NCI-H524 treated with DMSO at 0.1 percent for 48 hours (cell line): ENCODE results near the gene SASH1.
A peak's percentile ranks its signal among the peaks of the same experiment; 100 is the strongest.
"Not testable (repeated sequence)": the region's sequence is repeated elsewhere in the genome, so short reads cannot be mapped to it uniquely, and the experiment has no call there.

ENCODE experiments used
- DNase-seq: peaks from one replicate; lab custom pipeline; 2025; lab: John Stamatoyannopoulos, UW

The SASH1 gene

DNA sequence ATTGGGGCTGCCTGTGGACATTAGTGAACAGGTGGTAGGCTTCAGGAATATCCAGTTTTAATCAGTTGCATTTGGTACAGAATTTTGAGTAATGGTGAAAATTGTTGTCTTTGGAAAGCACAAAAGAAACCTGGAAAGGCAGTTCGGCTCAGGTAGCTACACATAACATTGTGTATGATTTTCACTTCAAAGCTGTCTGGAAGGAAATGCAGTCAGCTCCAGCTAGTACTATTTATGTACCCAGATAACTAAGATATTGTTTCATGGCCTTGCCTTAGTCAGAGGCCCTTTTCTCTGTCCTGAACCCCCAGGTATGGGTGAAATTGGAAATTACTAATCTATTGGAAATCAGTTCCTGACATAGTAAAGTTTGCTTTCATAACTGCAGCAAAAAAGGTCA lies 208.6 kb downstream of the SASH1 start:
- DNase-seq: no peak

DNA sequence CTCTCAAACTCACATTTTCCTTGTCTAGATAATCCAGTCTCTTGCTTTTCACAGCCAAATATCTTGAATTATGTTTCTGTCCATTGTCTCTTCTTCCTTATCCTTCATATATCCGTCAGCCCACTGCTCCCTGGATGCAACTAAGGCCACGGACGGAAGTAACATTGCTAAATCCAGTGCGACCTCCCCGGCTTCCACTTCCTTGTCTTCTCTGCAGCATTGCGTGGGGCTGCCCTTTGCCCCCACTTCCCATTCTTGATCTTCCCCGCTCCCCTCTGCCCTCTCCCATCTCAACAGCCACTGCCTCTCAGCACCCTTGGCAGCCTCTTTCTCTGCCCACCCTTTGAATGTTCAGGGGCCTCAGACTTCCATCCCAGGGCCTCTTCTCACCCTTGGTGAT lies 213.8 kb downstream of the SASH1 start:
- DNase-seq: no peak

DNA sequence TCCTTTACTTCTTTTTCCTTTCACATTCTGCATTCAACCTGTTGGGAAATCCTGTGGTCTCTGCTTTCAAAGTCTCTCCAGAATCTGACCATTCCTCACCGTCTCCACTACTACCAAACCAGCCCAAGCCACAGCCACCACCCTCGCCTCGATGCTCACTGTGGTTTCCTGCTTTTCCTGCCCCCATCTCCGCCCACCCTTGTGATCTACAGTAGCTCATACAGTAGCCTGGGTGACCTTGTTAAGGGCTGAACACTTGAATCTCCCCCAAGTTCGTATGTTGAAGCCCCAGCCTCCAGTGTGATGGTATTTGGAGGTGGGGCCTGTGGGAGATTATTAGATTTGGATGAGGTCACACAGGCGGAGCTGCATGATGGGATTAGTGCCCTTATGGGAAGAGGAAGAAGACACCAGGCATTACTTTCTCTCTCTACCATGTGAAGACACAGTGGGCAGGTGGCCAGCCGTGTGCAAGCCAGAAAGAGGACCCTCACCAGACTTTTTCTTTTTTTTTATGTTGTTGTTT lies 215.2 kb downstream of the SASH1 start:
- no peak for DNase-seq

DNA sequence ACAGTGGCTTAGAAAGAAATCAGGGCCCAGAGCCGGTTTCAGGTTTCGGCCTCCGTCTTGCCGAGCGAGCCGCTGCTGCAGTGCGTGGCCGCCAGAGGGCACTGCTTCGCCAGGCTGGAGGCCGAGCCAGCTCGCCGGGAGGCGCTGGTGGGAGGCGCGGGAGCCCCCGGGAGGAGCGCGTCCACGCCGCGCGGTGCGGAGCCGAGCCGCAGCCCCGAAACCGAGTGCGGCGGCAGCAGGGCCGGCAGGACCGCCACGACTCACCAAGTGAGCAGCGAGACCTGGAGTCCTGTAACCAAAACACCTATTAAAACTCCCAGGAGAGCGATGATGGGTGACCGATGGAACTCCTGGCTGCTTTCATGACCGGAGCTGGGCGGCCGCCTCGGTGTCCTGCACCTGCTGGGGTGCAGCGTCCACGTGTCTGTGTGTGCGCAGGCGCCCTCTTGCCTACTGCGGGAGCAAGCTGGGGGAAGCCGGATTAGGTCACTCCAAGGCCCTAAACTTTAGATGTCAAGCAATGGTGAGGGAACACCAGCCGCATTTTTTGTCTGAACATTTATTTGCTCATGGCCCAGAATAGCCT lies 217.3 kb downstream of the SASH1 start:
- peak; percentile 17 for DNase-seq

DNA sequence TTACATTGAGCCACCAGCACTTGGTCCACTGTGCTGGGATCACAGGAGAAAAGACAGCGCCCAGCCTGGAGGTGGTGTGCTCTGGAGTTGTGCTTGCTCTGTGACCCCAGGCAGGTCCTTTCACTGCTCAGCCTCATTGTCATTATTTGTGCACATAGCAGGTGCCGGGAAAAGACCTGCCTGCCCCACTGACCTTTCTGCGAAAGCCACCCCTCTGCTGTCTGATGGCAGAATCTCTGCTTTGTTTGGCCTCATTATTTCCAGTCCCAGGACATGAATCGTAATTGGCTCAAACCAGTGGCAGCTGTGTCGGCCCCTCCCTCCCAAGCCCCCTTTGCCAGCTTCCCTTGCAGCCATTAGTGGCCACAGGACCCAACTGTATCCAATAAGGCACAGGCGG lies 219.0 kb downstream of the SASH1 start:
- DNase-seq: no peak

DNA sequence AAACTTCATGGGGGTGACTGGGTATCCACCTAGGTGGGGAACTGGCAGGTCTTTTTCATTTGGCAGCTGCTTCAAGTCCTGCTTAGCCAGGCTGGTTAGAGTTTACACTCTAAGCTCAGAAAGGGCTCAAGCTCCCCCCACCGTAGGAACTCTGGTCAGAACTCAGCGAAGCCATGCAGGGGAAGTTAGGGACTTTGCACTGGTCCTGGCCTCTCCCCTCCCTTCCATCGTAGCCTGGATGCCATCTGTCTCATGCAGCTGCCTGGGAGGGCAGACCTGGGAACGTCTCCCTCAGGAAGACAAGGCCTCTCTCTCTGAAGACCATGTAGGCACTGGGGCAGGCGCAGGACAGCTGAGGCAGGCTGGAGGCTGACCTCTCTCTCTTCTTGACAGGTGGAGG lies 220.4 kb downstream of the SASH1 start:
- no peak for DNase-seq

DNA sequence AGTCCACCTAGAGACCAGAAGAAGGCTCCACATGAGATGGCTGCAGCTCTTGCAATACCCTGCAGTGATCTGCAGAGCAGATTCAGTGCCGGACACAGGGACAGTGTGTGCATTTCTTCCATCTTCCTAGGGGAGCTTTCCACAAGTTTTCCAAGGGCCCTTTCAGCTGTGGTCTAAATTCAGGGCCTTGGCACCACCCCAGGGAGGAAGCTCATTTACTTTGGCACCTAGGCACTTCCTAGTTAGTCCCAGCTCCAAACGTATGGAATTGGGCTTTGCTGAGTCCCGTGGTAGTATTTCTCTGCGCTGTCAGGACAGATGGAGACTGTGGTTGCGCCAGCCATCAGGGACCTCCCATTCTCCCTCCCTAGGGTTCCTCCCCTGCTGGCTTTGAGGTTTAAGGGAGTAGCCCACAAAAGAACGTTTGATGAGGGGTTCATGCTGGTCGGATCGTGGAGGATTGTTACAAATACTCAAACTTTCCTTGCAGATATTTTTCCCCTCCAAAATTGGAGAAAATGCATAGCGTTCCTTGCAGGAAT lies 221.9 kb downstream of the SASH1 start:
- no peak for DNase-seq

DNA sequence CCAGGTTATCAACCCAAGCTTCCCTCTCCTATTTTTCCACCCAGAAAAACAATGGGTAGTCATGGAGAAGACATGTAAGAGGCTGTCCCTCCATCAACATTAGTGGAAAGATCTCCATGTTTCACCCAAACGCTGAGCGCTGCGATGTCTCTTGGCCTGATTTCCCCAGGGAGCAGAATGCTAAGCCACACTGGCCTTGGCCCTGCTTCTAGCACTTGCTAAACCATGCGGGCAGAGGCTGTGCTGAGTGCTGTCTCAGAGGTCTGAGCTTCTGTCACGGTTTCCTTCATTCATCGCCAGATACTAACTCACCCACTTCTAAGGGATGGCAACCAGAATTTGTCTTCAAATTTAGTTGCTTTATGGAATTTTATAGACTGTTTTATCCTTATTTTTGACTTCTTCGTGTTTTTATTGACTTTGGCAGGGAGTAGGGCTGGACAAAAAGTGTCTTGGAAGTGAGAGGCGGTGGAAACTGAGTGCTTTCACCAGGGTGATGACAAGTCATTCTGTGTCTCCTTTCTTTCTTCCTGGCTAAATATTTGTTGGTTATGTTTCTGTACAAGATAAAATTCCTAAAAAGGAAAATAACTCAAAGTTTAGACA lies 222.8 kb downstream of the SASH1 start:
- no peak for DNase-seq

DNA sequence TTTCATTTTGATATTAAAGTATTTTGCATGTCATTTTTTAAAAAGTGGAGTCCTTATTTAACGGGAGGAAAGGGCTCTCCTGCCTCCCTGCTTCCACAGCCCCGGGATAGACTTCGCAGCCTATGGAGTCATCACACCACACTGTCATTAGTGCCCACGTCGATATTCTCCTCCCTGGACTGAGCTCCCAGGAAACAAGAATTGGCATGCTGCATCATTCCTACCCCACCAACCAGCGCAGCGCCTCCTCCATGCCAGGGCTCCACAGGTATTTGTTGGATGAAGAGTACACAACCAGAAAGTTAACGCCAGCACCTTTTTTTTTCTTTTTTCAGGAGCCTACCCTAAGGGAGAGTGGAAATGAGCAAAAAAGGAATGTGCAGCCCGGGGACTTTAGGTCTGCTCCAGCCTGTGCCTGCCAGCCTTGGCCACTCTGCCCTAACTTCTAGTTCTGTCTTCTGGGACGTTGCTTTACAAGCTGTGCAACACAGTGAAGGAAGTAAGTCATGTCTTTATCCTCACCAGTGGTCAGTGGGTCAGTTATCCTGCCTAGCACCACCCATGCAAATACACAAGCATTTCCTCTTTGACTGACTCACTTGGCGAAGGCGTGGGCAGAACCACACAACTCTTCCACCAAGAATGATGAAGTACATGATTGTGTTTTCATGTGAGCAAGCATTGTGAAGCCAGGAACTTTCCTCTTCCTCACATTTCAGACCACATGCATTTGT lies 223.5 kb downstream of the SASH1 start:
- DNase-seq: no peak

DNA sequence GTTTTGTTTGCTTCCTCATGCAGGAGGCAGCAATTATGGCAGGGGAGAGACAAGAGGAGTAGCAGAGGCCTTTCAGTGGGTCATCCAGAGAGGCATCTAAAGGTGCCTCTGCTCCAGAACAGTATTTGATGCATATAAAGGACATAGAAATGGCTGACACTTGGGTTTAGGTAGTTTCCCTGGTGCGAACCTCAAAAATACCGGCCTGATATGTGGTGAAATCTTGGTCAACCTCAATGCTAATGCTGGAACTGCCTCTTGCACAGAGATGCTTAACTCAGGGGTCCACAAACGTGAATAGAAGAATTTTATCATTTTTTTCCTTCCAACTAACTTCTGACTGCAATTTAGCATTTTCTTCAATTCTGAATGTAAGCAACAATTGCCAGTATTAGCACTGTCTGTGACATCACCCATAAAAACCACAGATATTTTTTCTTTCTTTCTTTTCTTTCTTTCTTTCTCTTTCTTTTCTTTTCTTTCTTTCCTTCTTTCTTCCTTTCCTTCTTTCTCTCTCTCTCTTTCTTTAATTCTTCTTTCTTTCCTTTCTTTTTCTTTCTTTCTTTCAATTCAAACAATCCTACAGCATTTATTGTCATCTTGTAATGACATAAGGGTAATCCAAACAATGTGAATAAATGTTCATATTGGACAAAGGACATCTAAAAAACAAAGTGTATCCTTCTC lies 224.2 kb downstream of the SASH1 start:
- no peak for DNase-seq

DNA sequence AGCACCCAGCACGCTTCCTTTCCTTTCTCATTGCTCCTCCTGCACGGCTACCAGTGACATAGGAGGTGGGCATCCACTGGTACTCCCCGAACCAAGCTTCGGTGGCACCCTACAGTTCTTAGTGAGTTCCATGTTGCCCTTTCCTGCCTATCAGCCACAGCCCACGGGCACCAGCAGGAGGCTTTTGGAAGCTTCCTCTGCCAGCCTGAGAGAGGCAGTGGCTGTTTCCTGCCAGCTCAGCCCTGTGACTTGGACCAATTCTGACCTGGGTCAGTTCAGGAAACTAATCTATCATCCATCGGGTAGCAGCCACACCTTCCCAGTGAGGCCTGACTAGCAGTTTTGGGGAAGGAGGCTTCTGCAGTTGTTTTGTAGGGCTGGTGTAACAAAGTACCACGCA lies 227.8 kb downstream of the SASH1 start:
- no peak for DNase-seq

DNA sequence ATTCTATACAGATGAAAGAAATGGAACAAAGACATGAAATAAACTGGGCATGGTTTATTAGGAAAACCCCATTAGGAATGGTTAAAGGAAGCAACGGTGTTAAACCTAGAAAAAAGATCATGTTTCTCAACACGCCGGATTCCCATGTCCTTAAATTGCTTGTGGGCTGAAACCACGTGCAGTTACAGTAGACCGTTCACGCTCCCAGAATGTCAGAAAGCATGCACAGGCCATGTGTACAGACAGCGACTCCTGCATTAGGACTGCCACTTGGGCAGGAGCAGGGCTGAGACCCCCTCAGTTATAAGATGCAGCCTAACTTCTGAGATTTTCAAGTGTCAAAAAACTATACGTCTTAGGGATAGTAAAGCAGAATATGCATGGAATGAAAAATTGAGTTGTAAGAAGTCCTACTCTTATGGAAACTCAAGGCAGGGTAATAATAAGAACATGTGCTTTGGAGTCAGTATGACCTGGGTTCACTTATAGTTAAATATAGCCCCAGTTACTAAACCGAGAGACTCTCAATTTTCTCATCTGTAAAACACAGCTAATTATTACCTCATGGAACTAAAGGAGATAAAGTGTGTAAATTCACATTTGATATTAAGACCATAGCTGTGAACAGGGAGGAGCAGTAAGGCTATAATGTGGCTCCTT lies 230.2 kb downstream of the SASH1 start:
- DNase-seq: no peak

DNA sequence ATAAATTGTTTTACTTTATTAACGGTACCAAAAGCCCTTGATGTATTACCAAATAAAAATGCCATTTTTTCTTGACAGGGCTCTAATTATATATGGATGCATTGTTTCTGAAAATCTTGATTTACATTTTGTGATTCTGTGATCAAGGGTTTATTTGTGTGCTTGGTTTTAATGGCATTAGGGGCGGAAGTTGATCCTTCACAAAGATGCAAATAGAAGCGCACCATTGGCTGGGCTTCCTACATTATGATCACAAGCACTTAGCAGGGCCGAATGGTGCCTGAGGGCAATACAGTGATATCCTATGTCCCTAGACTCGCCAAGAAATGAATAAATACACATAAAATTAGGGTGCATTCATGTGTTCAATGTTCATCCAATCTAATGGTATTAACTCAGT lies 231.3 kb downstream of the SASH1 start:
- no peak for DNase-seq

DNA sequence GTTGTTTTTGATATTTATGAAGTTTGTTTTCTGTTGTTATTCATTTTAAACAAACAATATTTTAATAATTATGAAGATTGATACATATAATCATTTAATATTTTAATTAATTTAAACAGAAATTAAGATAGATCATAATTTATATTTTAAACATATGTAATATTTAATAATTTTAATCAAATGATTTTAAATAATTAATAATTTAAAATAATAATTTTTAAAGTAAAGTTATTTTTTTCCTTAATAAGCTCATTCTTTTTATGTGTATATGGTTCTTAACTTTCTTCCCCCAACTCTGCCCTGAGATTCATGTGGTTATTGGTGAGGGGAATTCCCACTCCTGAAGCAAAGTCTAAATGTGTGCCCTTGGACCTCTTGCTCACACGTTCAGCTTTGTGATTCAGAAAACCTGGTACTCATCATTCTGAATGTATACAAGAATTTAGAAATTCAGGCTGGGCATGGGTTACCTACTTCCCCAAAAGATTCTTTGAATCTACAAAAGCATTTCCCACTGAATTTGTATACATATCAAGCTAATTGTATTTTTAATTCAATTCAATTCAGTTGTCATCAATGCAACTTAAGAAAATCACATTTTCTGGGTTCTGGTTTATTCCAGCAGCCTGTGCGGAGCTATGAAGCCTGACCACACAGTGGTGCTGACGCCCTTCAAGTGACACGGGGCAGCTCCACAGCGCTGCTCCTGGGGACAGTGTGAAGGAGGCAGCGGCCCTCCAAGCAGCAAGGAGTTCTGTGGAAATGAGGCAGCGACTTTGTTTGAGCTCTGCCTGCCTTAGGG lies 235.2 kb downstream of the SASH1 start:
- DNase-seq: peak; percentile 44

DNA sequence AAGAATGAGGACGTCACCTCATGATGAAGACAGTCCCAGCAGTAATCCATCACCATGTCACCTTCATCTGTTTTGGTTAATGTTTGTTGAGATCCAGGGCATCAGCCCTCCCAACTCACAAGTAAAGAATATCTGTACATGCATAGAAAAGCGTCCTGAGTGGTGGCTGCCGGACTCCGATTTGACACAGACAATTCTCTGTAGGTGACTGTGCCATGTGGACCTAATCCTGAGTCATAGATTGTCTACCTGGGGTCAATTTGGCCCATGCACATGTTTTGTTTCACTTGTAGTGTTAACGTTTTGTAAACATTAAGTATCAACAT lies 235.8 kb downstream of the SASH1 start:
- DNase-seq: no peak

DNA sequence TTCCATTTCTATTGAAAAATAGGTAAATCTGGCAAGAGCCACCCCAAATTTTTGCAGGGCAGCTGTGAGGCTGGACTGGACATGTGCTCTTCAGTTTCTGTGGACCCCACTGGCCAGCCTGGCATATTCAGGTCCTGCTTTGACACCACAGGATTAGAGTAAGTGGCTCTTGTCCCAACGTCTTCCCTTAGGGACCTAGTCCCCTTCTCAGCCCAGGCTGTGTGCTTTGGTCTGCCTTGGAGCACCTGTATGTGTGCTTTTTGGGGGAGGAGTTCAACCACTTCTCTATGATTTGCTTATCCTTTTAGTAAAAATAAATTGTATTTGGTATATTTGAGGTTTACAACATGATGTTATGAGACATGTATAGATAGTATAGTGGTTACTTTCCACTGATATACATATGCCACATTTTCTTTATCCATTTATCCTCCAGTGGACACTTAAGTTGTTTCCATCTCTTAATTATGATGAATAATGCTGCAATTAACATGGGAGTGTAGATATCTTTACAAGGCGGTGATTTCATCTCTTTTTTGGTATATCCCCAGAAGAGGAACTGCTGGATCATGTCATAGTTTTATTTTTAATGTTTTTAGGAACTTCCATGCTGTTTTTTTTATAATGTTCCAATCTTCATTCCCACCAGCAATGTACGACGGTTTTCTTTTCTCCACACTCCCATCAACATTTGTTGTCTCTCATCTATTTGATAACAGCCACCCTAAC lies 236.4 kb downstream of the SASH1 start:
- no peak for DNase-seq

DNA sequence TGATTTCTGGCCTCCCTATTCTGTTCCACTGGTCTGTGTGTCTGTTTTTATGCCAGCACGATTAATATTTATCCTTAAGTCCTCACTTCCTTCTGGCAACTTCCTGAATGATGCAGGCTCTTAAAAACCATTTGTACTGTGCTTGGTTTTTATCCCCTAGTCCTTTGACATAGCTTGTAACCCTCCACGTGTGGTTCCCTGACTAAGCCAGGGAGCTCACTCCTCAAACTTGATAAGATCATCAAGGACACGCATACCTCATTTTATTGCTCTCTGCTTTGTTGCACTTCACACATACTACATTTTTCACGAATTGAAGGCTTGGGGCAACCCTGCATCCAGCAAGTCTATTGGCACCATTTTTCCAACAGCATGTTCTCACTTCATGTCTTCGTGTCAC lies 237.8 kb downstream of the SASH1 start:
- DNase-seq: no peak

DNA sequence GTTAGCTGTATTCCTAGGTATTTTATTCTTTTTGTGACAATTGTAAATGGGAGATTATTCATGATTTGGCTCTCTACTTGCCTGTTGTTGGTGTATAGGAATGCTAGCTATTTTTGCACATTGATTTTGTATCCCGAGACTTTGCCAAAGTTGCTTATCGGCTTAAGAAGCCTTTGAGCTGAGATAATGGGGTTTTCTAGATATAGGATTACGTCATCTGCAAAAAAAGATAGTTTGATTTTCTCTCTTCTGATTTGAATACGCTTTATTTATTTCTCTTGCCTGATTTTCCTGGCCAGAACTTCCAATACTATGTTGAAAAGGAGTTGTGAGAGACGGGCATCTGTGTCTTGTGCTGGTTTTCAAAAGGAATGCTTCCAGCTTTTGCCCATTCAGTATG lies 241.0 kb downstream of the SASH1 start:
- no peak for DNase-seq

DNA sequence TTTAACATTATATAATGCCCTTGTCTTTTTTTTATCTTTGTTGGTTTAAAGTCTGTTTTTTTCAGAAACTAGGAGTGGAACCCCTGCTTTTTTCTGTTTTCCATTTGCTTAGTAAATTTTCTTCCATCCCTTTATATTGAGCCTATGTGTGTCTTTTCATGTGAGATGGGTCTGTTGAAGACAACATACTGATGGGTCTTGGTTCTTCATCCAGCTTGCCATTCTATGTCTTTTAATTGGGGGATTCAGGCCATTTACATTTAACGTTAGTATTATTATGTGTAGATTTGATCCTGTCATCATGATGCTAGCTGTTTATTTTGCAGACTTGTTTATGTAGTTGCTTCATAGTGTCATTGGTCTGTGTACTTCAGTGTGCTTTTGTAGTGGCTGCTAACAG lies 243.0 kb downstream of the SASH1 start:
- DNase-seq: not testable (repeated sequence)

DNA sequence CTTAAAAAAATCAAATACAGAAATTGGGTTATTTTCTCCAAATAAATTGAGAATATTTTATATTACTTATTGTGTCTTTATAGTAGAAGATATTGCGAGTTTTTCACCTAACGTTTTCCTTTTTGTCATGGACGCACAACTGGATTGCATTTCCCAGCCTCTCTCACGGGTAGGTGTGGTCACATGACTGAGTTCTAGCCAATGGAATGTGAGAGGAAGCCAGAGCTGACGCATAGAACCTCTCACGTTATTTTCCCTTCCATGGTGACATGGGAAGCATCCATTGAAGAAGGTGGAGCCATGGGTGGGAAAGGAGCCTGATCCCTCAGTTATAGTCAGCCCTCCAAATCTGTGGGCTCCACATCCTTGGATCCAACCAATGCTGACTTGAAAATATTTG lies 248.2 kb downstream of the SASH1 start:
- no peak for DNase-seq

DNA sequence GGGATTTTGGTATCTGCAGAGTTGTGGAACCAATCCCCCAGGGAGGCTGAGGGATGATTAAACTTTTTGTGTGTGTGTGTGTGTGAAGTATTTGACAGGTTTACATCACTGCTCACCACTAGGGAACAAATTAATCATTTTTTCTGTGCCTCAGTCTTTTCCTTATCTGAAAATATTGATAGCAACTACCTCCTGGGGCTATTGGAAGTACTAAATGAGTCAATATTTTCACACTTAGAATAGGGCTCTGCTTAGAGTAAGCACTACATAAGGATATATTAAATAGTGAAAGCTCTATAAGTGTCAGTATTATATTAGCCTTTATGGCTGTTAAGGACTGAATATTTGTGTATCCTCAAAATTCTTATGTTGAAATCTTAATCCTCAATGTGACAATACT lies 249.0 kb downstream of the SASH1 start:
- DNase-seq: no peak
